ENCODE measurements around the gene MRPL24.
A peak's percentile ranks its signal among the peaks of the same experiment; 100 is the strongest.

Gene MRPL24

DNA sequence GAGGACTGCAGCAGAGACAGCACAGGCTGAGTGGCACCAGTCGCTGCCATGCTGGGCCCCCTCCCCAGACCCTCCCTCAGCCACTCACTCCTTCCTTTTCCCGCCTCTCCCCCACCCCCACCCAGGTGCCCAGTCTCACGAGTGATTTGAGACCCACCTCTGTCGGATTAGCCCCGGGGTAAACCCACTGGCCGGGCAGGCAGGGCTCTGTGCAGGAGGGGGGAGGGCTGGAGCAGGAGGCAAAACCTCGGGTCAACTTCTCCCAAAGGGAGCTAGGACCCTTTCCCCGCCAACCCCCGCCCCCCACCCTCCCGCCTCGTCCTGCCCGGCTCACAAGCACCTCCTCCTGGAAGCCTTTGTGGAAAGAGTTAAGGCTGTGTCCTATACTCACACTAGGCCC, 3.5 kb upstream of the MRPL24 start:
- no peak overlapping the region for H3K4me3 ChIP-seq (replicated peaks; ENCODE audit: insufficient read depth, low read length)
- peak overlapping the region; percentile 15; the same call in 1 of the 2 replicates for H3K27ac ChIP-seq (replicated peaks)
- TF ChIP-seq, protein P1, sequence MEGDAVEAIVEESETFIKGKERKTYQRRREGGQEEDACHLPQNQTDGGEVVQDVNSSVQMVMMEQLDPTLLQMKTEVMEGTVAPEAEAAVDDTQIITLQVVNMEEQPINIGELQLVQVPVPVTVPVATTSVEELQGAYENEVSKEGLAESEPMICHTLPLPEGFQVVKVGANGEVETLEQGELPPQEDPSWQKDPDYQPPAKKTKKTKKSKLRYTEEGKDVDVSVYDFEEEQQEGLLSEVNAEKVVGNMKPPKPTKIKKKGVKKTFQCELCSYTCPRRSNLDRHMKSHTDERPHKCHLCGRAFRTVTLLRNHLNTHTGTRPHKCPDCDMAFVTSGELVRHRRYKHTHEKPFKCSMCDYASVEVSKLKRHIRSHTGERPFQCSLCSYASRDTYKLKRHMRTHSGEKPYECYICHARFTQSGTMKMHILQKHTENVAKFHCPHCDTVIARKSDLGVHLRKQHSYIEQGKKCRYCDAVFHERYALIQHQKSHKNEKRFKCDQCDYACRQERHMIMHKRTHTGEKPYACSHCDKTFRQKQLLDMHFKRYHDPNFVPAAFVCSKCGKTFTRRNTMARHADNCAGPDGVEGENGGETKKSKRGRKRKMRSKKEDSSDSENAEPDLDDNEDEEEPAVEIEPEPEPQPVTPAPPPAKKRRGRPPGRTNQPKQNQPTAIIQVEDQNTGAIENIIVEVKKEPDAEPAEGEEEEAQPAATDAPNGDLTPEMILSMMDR (IDR thresholded peaks at IDR 0.05; ENCODE audit: insufficient read depth, low read length), result no peak
- TF ChIP-seq SPI1 (IDR thresholded peaks at IDR 0.05; ENCODE audit: borderline replicate concordance, low read depth) (no peak), POLR2AphosphoS5 (IDR thresholded peaks at IDR 0.05; ENCODE audit: low read depth) (no peak), GABPA (IDR thresholded peaks at IDR 0.05; ENCODE audit: low read depth) (no peak)
- TF ChIP-seq, protein P2, sequence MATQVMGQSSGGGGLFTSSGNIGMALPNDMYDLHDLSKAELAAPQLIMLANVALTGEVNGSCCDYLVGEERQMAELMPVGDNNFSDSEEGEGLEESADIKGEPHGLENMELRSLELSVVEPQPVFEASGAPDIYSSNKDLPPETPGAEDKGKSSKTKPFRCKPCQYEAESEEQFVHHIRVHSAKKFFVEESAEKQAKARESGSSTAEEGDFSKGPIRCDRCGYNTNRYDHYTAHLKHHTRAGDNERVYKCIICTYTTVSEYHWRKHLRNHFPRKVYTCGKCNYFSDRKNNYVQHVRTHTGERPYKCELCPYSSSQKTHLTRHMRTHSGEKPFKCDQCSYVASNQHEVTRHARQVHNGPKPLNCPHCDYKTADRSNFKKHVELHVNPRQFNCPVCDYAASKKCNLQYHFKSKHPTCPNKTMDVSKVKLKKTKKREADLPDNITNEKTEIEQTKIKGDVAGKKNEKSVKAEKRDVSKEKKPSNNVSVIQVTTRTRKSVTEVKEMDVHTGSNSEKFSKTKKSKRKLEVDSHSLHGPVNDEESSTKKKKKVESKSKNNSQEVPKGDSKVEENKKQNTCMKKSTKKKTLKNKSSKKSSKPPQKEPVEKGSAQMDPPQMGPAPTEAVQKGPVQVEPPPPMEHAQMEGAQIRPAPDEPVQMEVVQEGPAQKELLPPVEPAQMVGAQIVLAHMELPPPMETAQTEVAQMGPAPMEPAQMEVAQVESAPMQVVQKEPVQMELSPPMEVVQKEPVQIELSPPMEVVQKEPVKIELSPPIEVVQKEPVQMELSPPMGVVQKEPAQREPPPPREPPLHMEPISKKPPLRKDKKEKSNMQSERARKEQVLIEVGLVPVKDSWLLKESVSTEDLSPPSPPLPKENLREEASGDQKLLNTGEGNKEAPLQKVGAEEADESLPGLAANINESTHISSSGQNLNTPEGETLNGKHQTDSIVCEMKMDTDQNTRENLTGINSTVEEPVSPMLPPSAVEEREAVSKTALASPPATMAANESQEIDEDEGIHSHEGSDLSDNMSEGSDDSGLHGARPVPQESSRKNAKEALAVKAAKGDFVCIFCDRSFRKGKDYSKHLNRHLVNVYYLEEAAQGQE (IDR thresholded peaks at IDR 0.05; ENCODE audit: insufficient replicate concordance, low read depth), result no peak
- H3K27me3 ChIP-seq (ENCODE audit: insufficient read depth, poor library complexity, severe bottlenecking), result no peaks in the 10 kb centered on the region
- DNase-seq (ENCODE audit: low read depth in 1 of 2, low spot score in 1 of 2), result no peak

DNA sequence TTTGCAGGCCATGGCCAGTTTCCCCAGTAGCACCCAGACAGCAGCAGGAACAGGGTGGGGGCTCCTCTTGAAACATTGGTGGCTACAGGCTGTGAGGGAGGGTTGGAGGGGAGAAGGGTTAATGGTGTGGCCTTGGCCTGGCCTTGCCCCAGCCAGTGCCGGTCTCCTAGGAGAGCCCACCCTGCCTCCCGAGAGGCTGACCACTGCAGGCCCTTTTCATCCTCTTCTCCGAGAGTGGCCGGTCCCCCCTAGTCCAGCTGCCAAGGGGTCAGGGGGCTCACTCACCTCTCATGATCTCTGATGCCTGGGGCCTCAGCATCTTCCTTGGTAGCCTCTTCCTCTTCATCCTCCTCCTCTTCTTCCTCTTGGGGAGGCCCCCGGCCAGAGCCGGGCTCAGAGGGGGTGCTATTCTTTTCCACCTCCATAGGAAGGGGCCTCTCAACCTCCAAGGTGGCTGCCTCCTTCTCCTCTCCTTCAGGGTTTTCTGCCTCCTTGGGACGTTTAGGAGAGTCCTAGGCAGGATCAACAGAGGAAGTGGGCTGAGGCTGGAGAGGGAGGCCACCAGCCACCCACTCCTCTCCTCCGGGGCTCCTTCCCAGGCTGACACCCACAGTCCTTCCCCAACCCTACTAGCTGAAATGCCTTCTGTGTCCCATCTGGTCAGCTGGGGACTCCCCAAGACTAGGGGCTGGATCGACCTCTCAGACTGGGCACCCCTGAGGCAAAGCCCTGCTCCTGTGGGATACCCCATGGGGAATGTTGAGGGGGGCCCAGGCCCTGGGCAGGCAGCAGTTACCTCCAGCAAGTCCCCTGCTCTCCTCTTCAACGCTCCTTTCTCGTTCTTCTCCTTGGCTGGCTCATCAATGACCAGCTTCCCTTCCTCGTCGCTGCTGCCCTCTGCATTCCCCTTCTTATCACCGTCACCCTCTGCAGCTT, 2.7 kb upstream of the MRPL24 start:
- DNase-seq (ENCODE audit: low read depth in 1 of 2, low spot score in 1 of 2), result no peak
- no peaks in the 10 kb centered on the region for H3K27me3 ChIP-seq (ENCODE audit: insufficient read depth, poor library complexity, severe bottlenecking)
- H3K4me3 ChIP-seq (replicated peaks; ENCODE audit: insufficient read depth, low read length), result no peak overlapping the region
- TF ChIP-seq, protein P2 (IDR thresholded peaks at IDR 0.05; ENCODE audit: insufficient replicate concordance, low read depth), result no peak
- TF ChIP-seq GABPA (IDR thresholded peaks at IDR 0.05; ENCODE audit: low read depth) (no peak), SPI1 (IDR thresholded peaks at IDR 0.05; ENCODE audit: borderline replicate concordance, low read depth) (no peak), POLR2AphosphoS5 (IDR thresholded peaks at IDR 0.05; ENCODE audit: low read depth) (no peak)
- TF ChIP-seq, protein P1 (IDR thresholded peaks at IDR 0.05; ENCODE audit: insufficient read depth, low read length), result no peak
- peak overlapping the region; percentile 15; the same call in 1 of the 2 replicates for H3K27ac ChIP-seq (replicated peaks)

DNA sequence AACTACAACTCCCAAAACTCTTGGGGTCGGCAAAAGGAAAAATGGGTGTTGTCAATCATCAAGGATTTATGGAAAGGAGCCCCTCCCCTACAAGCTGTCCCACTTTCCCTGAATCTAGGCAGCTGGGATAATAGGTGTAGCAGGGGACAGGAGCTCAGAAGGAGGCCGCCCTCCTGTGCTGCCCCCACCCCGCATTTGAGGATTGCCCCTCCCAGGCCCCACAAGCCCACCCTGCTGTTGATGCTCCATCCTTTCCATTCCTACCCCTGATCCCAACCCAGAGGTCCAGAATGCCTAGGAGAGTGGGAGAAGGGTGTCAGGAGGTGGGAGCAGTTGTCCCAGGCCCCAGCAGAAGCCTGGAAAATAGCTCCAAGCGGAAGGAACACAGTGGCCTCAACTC, 1.9 kb upstream of the MRPL24 start:
- no peak for DNase-seq (ENCODE audit: low read depth in 1 of 2, low spot score in 1 of 2)
- Histone ChIP-seq H3K27me3 (ENCODE audit: insufficient read depth, poor library complexity, severe bottlenecking) (no peaks in the 10 kb centered on the region), H3K4me3 (replicated peaks; ENCODE audit: insufficient read depth, low read length) (no peak overlapping the region), H3K27ac (replicated peaks) (no peak overlapping the region)
- TF ChIP-seq, protein P1 (IDR thresholded peaks at IDR 0.05; ENCODE audit: insufficient read depth, low read length), result no peak
- TF ChIP-seq POLR2AphosphoS5 (IDR thresholded peaks at IDR 0.05; ENCODE audit: low read depth), result no peak
- TF ChIP-seq, protein P2 (IDR thresholded peaks at IDR 0.05; ENCODE audit: insufficient replicate concordance, low read depth), result no peak

Data from HL-60 (cell line).